ENCODE results near the gene MED27.

DNA sequence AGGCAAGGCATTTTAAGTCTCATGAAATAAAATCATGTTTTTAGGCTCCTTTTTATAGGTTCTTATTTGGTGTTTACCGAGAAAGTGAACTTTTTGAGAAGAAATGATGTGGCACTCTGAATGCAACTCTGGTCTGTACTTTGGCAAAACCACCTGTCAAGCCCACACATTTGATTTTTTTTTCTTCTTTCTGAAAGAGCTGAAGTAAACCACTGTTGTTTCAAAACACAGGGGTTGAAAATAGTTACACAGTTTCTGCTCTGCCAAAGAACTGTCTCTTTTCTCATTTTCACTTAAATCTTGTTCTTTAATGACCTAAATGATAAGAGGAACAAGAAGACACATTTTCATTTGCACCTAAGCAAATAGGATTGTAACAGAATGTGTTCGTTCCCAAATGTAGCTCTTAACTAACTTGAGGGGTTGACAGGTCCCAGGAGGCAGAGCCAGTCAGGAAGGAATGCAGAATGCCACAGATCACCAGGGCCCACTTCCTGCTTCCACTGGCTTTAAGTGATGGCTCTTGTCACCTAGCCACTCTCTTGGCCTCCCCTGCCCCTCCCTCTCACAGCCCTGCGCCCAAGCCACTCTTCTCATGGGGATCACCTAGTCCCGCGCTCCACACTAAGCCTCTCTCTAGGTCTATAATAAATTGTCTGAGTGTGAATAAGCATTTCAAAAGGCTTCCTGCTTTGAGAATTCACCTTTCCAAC, 47.3 kb downstream of the MED27 start:
- TF ChIP-seq, protein P1, sequence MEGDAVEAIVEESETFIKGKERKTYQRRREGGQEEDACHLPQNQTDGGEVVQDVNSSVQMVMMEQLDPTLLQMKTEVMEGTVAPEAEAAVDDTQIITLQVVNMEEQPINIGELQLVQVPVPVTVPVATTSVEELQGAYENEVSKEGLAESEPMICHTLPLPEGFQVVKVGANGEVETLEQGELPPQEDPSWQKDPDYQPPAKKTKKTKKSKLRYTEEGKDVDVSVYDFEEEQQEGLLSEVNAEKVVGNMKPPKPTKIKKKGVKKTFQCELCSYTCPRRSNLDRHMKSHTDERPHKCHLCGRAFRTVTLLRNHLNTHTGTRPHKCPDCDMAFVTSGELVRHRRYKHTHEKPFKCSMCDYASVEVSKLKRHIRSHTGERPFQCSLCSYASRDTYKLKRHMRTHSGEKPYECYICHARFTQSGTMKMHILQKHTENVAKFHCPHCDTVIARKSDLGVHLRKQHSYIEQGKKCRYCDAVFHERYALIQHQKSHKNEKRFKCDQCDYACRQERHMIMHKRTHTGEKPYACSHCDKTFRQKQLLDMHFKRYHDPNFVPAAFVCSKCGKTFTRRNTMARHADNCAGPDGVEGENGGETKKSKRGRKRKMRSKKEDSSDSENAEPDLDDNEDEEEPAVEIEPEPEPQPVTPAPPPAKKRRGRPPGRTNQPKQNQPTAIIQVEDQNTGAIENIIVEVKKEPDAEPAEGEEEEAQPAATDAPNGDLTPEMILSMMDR (IDR thresholded peaks at IDR 0.05), result no peak
- TF ChIP-seq POLR2A (IDR thresholded peaks at IDR 0.05), result no peak
